CD4-positive, CD25-positive, alpha-beta regulatory T cell (primary cell): ENCODE measurements around the gene CFAP221. TPM values are rescaled to one million over a fixed set of nuclear protein-coding genes. Genes with fewer than 3 reads are reported as not detected.

Experiments
- ATAC-seq, 2 donors: fragments of 150-1000 bp; cut with Tn5 transposase; one replicate each; pipeline ENCODE4 v1.10.0; 2021; ENCODE audit warnings: low read depth in 2 of 2, moderate number of reproducible peaks in 2 of 2, moderate library complexity in 1 of 2
- DNase-seq, 3 donors: peaks; one replicate each; pipeline versions ENCODE4 v3.0.0 to v3.0.0-alpha.2; 2012 to 2022; ENCODE audit warnings: mixed read lengths in 1 of 3
- H3K27ac ChIP-seq: one replicate; pipeline ENCODE4 v1.7.0; 2013; ENCODE audit warnings: mild to moderate bottlenecking, low read length; ENCODE audit not compliant: insufficient read depth, poor library complexity, severe bottlenecking
- H3K27me3 ChIP-seq: one replicate; pipeline ENCODE4 v1.7.0; 2013; ENCODE audit warnings: low read length; ENCODE audit not compliant: control insufficient read depth, insufficient read depth
- H3K36me3 ChIP-seq: one replicate; pipeline ENCODE4 v1.7.0; 2013; ENCODE audit warnings: mild to moderate bottlenecking, low read length, moderate library complexity; ENCODE audit not compliant: control insufficient read depth, insufficient read depth
- H3K4me1 ChIP-seq: 2 replicates; pipeline ENCODE4 v1.7.0; 2013; ENCODE audit warnings: mild to moderate bottlenecking, low read length; ENCODE audit not compliant: insufficient read depth, control insufficient read depth, poor library complexity, severe bottlenecking
- H3K4me3 ChIP-seq: one replicate; pipeline ENCODE4 v1.7.0; 2013; ENCODE audit warnings: low read depth, mild to moderate bottlenecking, low read length, moderate library complexity
- H3K9me3 ChIP-seq, 2 experiments: 1 replicate in 1 of 2; 2 replicates in 1 of 2; pipeline ENCODE4 v1.7.0; 2013; ENCODE audit warnings: low read length in 2 of 2, mild to moderate bottlenecking in 1 of 2, moderate library complexity in 1 of 2; ENCODE audit not compliant: control insufficient read depth in 2 of 2
- H3K27ac Mint-ChIP-seq, 3 donors: one replicate each; pipeline ENCODE4 v1.8.0; 2020 to 2022; ENCODE audit warnings: mild to moderate bottlenecking in 3 of 3, mixed read lengths in 3 of 3, moderate library complexity in 2 of 3
- H3K27me3 Mint-ChIP-seq: one replicate; pipeline ENCODE4 v1.8.0; 2022; ENCODE audit warnings: mild to moderate bottlenecking, mixed read lengths
- H3K36me3 Mint-ChIP-seq: one replicate; pipeline ENCODE4 v1.8.0; 2020; ENCODE audit warnings: mixed read lengths
- H3K4me1 Mint-ChIP-seq, 4 donors: one replicate each; pipeline ENCODE4 v1.8.0; 2020 to 2022; ENCODE audit warnings: mixed read lengths in 4 of 4, mild to moderate bottlenecking in 1 of 4
- H3K4me3 Mint-ChIP-seq, 4 donors: one replicate each; pipeline ENCODE4 v1.8.0; 2020 to 2022; ENCODE audit warnings: mild to moderate bottlenecking in 4 of 4, mixed read lengths in 4 of 4, moderate library complexity in 3 of 4
- H3K9me3 Mint-ChIP-seq, 7 donors: one replicate each; pipeline ENCODE4 v1.8.0; 2020 to 2022; ENCODE audit warnings: mixed read lengths in 7 of 7, mild to moderate bottlenecking in 3 of 7, moderate library complexity in 2 of 7
- polyA plus RNA-seq, 4 donors: library from polyadenylated mRNA; unstranded; fragments of 300-500 nt; fragmentation: Illumina TruSeq; gene quantifications; one replicate each; pipeline ENCODE4 v1.2.3, GENCODE V29; 2021
- total RNA-seq: library from RNA; stranded (reverse); gene quantifications from one replicate; pipeline ENCODE4 v1.2.3, GENCODE V29; 2022

Gene CFAP221
- total and polyA plus RNA-seq, 5 donors from 2014 or later, result not detected

GRCh38 chr2:119671016-119671415, 126.8 kb downstream of the CFAP221 start:
- Mint-ChIP-seq H3K4me1 (peaks cover 0 to 4% (median under 1%) of the 10 kb centered on the region in 4 donors), H3K27ac (no peak overlapping the region), H3K9me3 (no peaks in the 10 kb centered on the region), H3K27me3 (peaks cover 5% of the 10 kb centered on the region), H3K4me3 (no peak overlapping the region), H3K36me3 (no peaks in the 10 kb centered on the region)
- ATAC-seq (no peak), DNase-seq (no peak)
- Histone ChIP-seq H3K27me3 (no peaks in the 10 kb centered on the region), H3K27ac (no peak overlapping the region), H3K36me3 (no peaks in the 10 kb centered on the region), H3K4me1 (no peaks in the 10 kb centered on the region), H3K9me3 (no peaks in the 10 kb centered on the region), H3K4me3 (no peak overlapping the region)

GRCh38 chr2:119671752-119672151, 127.5 kb downstream of the CFAP221 start:
- Mint-ChIP-seq H3K4me1 (peaks cover 0 to 4% (median under 1%) of the 10 kb centered on the region in 4 donors), H3K4me3 (no peak overlapping the region), H3K9me3 (no peaks in the 10 kb centered on the region), H3K36me3 (no peaks in the 10 kb centered on the region), H3K27me3 (peaks cover 5% of the 10 kb centered on the region), H3K27ac (no peak overlapping the region)
- Histone ChIP-seq H3K4me1 (no peaks in the 10 kb centered on the region), H3K4me3 (no peak overlapping the region), H3K36me3 (no peaks in the 10 kb centered on the region), H3K9me3 (no peaks in the 10 kb centered on the region), H3K27ac (no peak overlapping the region), H3K27me3 (no peaks in the 10 kb centered on the region)
- ATAC-seq (no peak), DNase-seq (no peak)

GRCh38 chr2:119672161-119672862, 128.1 kb downstream of the CFAP221 start:
- no peak overlapping the region for H3K27ac Mint-ChIP-seq
- no peak for DNase-seq
- Histone ChIP-seq H3K36me3 (no peaks in the 10 kb centered on the region), H3K4me1 (no peaks in the 10 kb centered on the region), H3K27ac (no peak overlapping the region), H3K27me3 (no peaks in the 10 kb centered on the region), H3K9me3 (no peaks in the 10 kb centered on the region), H3K4me3 (no peak overlapping the region)
- peaks cover under 1% of the 10 kb centered on the region for H3K27me3 Mint-ChIP-seq
- peaks cover 0 to 3% (median 0%) of the 10 kb centered on the region in 4 donors for H3K4me1 Mint-ChIP-seq
- no peaks in the 10 kb centered on the region for H3K9me3 Mint-ChIP-seq
- ATAC-seq, result no peak
- no peak overlapping the region for H3K4me3 Mint-ChIP-seq
- no peaks in the 10 kb centered on the region for H3K36me3 Mint-ChIP-seq

GRCh38 chr2:119673796-119674195, 129.5 kb downstream of the CFAP221 start:
- no peak overlapping the region for H3K27ac Mint-ChIP-seq
- no peaks in the 10 kb centered on the region for H3K27me3 ChIP-seq
- peaks cover 4% of the 10 kb centered on the region for H3K4me1 ChIP-seq
- H3K4me3 Mint-ChIP-seq, result no peak overlapping the region
- no peaks in the 10 kb centered on the region for H3K9me3 ChIP-seq
- no peak overlapping the region for H3K27ac ChIP-seq
- H3K4me1 Mint-ChIP-seq, result peaks cover 0 to 10% (median 8%) of the 10 kb centered on the region in 4 donors
- ATAC-seq (no peak), DNase-seq (no peak)
- H3K27me3 Mint-ChIP-seq, result peaks cover 8% of the 10 kb centered on the region
- no peak overlapping the region for H3K4me3 ChIP-seq
- no peaks in the 10 kb centered on the region for H3K36me3 ChIP-seq
- H3K9me3 Mint-ChIP-seq, result peaks cover 0 to 4% (median 0%) of the 10 kb centered on the region in 7 donors
- no peaks in the 10 kb centered on the region for H3K36me3 Mint-ChIP-seq

GRCh38 chr2:119674711-119675500, 130.7 kb downstream of the CFAP221 start:
- DNase-seq (no peak), ATAC-seq (no peak)
- Histone ChIP-seq H3K9me3 (no peaks in the 10 kb centered on the region), H3K27me3 (no peaks in the 10 kb centered on the region), H3K27ac (no peak overlapping the region), H3K4me3 (no peak overlapping the region), H3K4me1 (peaks cover 12% of the 10 kb centered on the region), H3K36me3 (no peaks in the 10 kb centered on the region)
- H3K9me3 Mint-ChIP-seq, result peaks cover 0 to 4% (median 0%) of the 10 kb centered on the region in 7 donors
- peaks cover 5 to 22% (median 15%) of the 10 kb centered on the region in 4 donors for H3K4me1 Mint-ChIP-seq
- H3K36me3 Mint-ChIP-seq, result no peaks in the 10 kb centered on the region
- no peak overlapping the region for H3K4me3 Mint-ChIP-seq
- H3K27ac Mint-ChIP-seq, result no peak overlapping the region
- H3K27me3 Mint-ChIP-seq, result peaks cover 8% of the 10 kb centered on the region

- H3K36me3 Mint-ChIP-seq, result peaks cover 6% of the 10 kb centered on the region
- H3K27me3 ChIP-seq, result no peaks in the 10 kb centered on the region
- H3K4me1 Mint-ChIP-seq, result peaks cover 5 to 46% (median 25%) of the 10 kb centered on the region in 4 donors
- no peaks in the 10 kb centered on the region for H3K36me3 ChIP-seq
- H3K27me3 Mint-ChIP-seq, result peaks cover 8% of the 10 kb centered on the region
- ATAC-seq (peak in 1 of 2 donors; percentile 4), DNase-seq (peak; percentile 23 to 43 (median 34))
- peak overlapping the region; percentile 76 to 99 (median 99) for H3K27ac Mint-ChIP-seq
- H3K4me3 ChIP-seq, result peak overlapping the region; percentile 41
- H3K4me3 Mint-ChIP-seq, result peak overlapping the region; percentile 86 to 96 (median 90)
- H3K4me1 ChIP-seq, result peaks cover 15% of the 10 kb centered on the region
- H3K9me3 ChIP-seq, result no peaks in the 10 kb centered on the region
- H3K27ac ChIP-seq, result no peak overlapping the region
- H3K9me3 Mint-ChIP-seq, result peaks cover 0 to 4% (median 0%) of the 10 kb centered on the region in 7 donors
These were observed 133.9 kb downstream of the CFAP221 start for GRCh38 chr2:119678021-119678656.

GRCh38 chr2:119679526-119679837, 135.2 kb downstream of the CFAP221 start:
- Mint-ChIP-seq H3K9me3 (peaks cover 0 to 4% (median 0%) of the 10 kb centered on the region in 7 donors), H3K36me3 (peaks cover 9% of the 10 kb centered on the region), H3K4me3 (peak overlapping the region; percentile 88 to 96 (median 93)), H3K27ac (peak overlapping the region; percentile 76 to 99 (median 77)), H3K27me3 (peaks cover 8% of the 10 kb centered on the region), H3K4me1 (peaks cover 5 to 46% (median 26%) of the 10 kb centered on the region in 4 donors)
- peaks cover 15% of the 10 kb centered on the region for H3K4me1 ChIP-seq
- H3K27me3 ChIP-seq, result no peaks in the 10 kb centered on the region
- H3K4me3 ChIP-seq, result peak overlapping the region; percentile 80
- H3K36me3 ChIP-seq, result no peaks in the 10 kb centered on the region
- H3K9me3 ChIP-seq, result no peaks in the 10 kb centered on the region
- no peak for ATAC-seq
- H3K27ac ChIP-seq, result peak overlapping the region; percentile 76
- peak in 1 of 3 donors; percentile 32 for DNase-seq
